ENCODE data around the gene STUM.

STUM gene

GRCh38 chr1:226553924-226554282 is 5.3 kb downstream of the STUM start:
- no peak for DNase-seq (ENCODE audit: low read depth)
- H3K4me3 ChIP-seq (ENCODE audit: low read depth, low read length) = no peak overlapping the region

- DNase-seq (ENCODE audit: low read depth) = no peak
- no peak overlapping the region for H3K4me3 ChIP-seq (ENCODE audit: low read depth, low read length)
Observed at GRCh38 chr1:226555092-226555491, 6.5 kb downstream of the STUM start.

GRCh38 chr1:226557424-226557823 is 8.9 kb downstream of the STUM start:
- no peak for DNase-seq (ENCODE audit: low read depth)
- H3K4me3 ChIP-seq (ENCODE audit: low read depth, low read length) = no peak overlapping the region

GRCh38 chr1:226558036-226558650 is 9.6 kb downstream of the STUM start:
- DNase-seq (ENCODE audit: low read depth) = no peak

GRCh38 chr1:226560243-226560642 is 11.7 kb downstream of the STUM start:
- no peak for DNase-seq (ENCODE audit: low read depth)
- H3K4me3 ChIP-seq (ENCODE audit: low read depth, low read length) = no peak overlapping the region

More at GRCh38 chr1:226558036-226558650, 9.6 kb downstream of the STUM start:
- H3K4me3 ChIP-seq (ENCODE audit: low read depth, low read length) = no peak overlapping the region

- no peak for DNase-seq (ENCODE audit: low read depth)
- H3K4me3 ChIP-seq (ENCODE audit: low read depth, low read length) = no peak overlapping the region
Observed at GRCh38 chr1:226562989-226563388, 14.4 kb downstream of the STUM start.

GRCh38 chr1:226563666-226564065 is 15.1 kb downstream of the STUM start:
- DNase-seq (ENCODE audit: low read depth) = no peak
- H3K4me3 ChIP-seq (ENCODE audit: low read depth, low read length) = no peak overlapping the region

- no peak overlapping the region for H3K4me3 ChIP-seq (ENCODE audit: low read depth, low read length)
- DNase-seq (ENCODE audit: low read depth) = no peak
Observed at GRCh38 chr1:226565476-226565875, 16.9 kb downstream of the STUM start.

GRCh38 chr1:226566234-226566633 is 17.7 kb downstream of the STUM start:
- no peak overlapping the region for H3K4me3 ChIP-seq (ENCODE audit: low read depth, low read length)
- DNase-seq (ENCODE audit: low read depth) = no peak

GRCh38 chr1:226566760-226567159 is 18.2 kb downstream of the STUM start:
- no peak for DNase-seq (ENCODE audit: low read depth)

GRCh38 chr1:226568077-226568831 is 19.7 kb downstream of the STUM start:
- no peak for DNase-seq (ENCODE audit: low read depth)

More at GRCh38 chr1:226566760-226567159, 18.2 kb downstream of the STUM start:
- H3K4me3 ChIP-seq (ENCODE audit: low read depth, low read length) = no peak overlapping the region

GRCh38 chr1:226568975-226569741 is 20.6 kb downstream of the STUM start:
- H3K4me3 ChIP-seq (ENCODE audit: low read depth, low read length) = no peak overlapping the region
- no peak for DNase-seq (ENCODE audit: low read depth)

More at GRCh38 chr1:226568077-226568831, 19.7 kb downstream of the STUM start:
- H3K4me3 ChIP-seq (ENCODE audit: low read depth, low read length) = no peak overlapping the region

- H3K4me3 ChIP-seq (ENCODE audit: low read depth, low read length) = no peak overlapping the region
- DNase-seq (ENCODE audit: low read depth) = no peak
Observed at GRCh38 chr1:226569879-226570547, 21.4 kb downstream of the STUM start.

GRCh38 chr1:226571893-226572292 is 23.3 kb downstream of the STUM start:
- no peak overlapping the region for H3K4me3 ChIP-seq (ENCODE audit: low read depth, low read length)
- no peak for DNase-seq (ENCODE audit: low read depth)

- DNase-seq (ENCODE audit: low read depth) = no peak
- H3K4me3 ChIP-seq (ENCODE audit: low read depth, low read length) = no peak overlapping the region
Observed at GRCh38 chr1:226572325-226572726, 23.8 kb downstream of the STUM start.

GRCh38 chr1:226574044-226574443 is 25.5 kb downstream of the STUM start:
- DNase-seq (ENCODE audit: low read depth) = no peak
- no peak overlapping the region for H3K4me3 ChIP-seq (ENCODE audit: low read depth, low read length)

GRCh38 chr1:226574591-226575435 is 26.2 kb downstream of the STUM start:
- no peak for DNase-seq (ENCODE audit: low read depth)
- no peak overlapping the region for H3K4me3 ChIP-seq (ENCODE audit: low read depth, low read length)

- no peak for DNase-seq (ENCODE audit: low read depth)
- H3K4me3 ChIP-seq (ENCODE audit: low read depth, low read length) = no peak overlapping the region
Observed at GRCh38 chr1:226575436-226575720, 26.8 kb downstream of the STUM start.

GRCh38 chr1:226575739-226576378 is 27.3 kb downstream of the STUM start:
- DNase-seq (ENCODE audit: low read depth) = no peak
- H3K4me3 ChIP-seq (ENCODE audit: low read depth, low read length) = no peak overlapping the region

Data from skeletal muscle cell (primary cell).